NCI-H226 (cell line): ENCODE results near the gene HAO1.
"Not testable (repeated sequence)": the region's sequence is repeated elsewhere in the genome, so short reads cannot be mapped to it uniquely, and the experiment has no call there.

Source experiments
- DNase-seq: peaks from one replicate; pipeline ENCODE4 v3.0.0-alpha.2; 2015

HAO1 gene

DNA sequence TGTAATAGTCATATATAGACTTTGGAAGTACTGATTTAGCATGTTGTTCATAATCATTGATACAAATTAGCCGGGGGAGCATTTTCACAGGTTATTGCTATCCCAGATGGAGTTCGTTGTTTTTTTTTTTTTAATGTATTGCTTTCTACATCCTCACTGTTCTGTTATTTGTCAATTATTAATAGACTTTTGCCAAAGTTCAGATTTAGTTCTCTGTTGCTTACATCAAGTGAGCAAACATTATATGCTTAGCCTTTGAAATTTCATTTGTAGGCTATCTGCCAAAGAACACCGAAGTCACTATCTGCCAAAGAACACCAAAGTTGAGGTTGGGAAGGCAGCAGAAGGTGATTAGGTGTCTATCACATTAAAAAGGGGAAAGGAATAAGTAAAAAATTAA lies at the start of gene HAO1:
TSS of gene HAO1 (minus strand) at position 118 of the 400 bp plus-strand sequence. CDS start at position 82, 36 bp downstream.
- DNase-seq: no peak

DNA sequence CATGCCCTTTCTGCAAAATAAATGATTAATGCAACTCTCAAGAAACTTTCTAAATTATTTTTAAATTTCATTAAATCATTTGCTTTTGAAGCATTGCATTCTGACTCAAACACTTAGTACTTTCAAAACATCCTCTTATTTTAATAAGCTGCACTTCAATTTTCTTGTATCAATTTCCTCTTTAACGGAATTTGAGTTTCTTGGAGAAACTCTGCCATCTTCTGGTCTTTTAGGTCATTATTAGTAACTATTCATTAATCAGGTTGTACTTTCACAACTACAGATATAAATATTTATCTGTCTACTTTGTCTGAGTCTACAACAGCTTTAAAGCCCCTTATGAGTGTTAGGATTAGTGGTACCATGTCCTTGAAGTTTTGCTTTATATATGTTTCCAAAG lies 49.1 kb upstream of the HAO1 start:
- DNase-seq: no peak

DNA sequence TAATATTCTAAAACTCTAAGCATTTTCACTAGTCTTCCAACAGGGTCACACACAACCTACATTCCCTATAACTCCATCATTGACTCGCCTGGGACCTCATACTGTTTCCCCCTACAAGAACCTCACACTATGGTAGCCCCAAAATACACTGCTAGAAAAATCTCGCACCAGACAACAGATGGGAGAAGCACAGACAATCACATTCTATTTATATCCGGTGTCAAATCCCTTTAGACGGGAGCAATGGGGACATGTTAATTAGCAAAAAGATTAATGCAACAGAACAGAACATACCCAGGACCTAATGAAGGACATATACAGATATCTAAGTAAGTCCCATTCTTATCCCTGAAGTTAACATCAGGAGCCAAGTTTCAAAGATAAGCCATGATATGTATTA lies 45.7 kb upstream of the HAO1 start:
- DNase-seq: no peak

DNA sequence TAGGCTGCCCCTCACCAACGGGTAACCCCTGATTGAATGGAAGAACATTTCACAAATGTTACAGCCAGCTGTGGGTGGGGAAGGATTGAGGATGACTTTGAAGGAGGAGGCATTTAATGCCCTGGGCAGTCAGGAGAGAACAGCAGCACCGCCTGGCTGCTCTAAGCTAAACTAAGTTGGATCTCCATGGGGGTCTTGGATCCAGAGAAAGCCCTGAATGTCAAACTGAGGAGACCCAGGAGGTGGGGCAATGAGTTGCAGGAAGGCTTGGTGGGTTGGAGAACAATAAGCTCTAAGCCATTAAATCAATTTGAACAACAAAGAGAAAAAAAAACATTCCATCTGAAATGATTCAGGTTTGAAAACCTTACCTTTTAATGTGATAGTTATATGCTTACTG lies 43.9 kb upstream of the HAO1 start:
- DNase-seq: no peak

DNA sequence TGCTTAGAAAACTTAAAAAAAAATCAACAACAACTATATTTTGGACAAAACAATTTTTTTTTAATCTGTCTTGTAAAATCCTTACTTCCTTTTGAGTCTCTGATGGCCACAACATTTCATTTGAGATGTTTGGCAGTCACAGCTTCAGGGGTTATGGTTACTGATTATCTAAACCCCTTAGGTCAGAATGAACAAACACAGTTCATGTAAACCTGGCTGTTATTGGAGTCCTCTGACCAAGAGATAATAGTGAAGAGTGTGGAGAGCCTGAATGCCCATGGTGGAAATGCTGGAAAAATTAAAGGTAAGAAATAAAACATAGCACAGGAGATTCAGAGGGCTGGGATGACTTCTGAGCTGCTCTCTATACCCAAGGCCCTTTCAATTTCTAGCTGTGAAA lies 41.1 kb upstream of the HAO1 start:
- DNase-seq: no peak

DNA sequence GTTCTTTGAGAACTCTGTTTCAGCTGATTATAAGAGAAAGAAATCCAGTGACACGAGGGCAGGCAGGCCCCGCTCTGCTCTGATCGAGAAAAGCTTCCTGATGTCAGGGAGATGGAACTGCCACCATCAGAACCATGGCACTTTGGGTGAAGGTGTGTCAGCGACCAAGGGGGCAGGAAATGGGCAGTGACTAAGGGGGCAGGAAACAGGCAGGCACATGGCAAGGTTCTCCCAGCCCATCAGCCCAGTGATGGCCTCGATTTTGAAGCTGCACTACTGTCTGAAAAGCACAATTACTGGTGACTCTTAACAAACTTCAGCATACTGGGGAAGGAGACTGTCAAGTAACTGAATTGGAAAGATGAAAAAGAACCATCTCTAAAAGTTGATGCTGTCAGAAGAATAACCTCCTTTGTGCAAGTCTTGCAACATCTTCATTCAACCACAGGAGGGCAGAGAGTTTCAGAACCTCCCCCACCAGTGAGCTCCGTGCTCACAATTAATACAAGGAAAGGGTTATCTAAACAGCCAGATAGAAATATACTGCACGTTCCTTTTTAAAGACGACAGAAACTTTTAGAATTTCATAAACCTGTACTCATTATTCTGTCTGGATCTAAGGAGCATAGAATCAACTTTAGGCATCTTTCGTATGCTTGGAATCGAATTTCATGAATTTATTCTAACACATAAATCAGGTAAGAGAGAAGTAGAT lies 40.2 kb upstream of the HAO1 start:
- peak; percentile 4 for DNase-seq

DNA sequence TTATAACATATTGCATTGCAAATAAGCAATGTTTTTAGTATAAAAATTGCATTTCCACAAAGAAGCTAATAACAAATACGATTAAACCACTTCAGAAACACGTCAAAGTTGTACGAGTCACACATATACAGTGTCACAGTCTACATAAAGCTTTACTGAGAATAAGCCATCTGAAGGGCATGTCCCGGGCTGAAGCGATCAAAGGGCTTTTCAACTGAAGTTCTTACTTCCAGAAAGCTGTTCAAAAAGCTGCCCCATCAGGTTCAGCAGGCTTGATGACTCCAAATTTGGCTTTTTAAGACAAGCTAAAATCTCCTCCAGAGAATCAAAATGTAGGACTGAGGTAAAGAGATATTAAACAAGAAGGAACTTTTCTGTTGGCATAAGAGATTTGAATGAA lies 37.5 kb upstream of the HAO1 start:
- DNase-seq: no peak

DNA sequence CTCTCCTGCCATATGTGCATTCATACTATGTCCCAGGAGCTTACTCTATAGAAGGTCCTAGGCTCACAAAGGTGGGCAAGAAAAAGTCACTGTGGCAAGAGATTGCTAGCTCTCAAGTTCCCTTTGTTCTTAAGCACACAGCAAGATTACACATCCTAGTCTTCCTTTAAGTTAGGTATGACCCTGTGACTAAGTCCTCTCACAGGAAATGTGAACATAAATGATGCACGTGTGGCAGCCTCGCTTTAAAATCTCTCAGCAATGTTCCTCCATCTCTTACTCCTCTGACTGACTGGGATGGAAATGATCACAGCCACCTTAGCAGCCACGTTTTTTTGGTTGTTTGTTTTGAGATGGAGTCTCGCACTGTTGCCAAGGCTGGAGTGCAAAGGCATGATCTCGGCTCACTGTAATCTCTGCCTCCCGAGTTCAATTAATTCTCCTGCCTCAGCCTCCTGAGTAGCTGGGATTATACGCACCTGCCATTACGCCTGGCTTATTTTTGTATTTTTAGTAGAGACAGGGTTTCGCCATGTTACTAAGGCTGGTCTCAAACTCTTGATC lies 35.7 kb upstream of the HAO1 start:
- DNase-seq: no peak

DNA sequence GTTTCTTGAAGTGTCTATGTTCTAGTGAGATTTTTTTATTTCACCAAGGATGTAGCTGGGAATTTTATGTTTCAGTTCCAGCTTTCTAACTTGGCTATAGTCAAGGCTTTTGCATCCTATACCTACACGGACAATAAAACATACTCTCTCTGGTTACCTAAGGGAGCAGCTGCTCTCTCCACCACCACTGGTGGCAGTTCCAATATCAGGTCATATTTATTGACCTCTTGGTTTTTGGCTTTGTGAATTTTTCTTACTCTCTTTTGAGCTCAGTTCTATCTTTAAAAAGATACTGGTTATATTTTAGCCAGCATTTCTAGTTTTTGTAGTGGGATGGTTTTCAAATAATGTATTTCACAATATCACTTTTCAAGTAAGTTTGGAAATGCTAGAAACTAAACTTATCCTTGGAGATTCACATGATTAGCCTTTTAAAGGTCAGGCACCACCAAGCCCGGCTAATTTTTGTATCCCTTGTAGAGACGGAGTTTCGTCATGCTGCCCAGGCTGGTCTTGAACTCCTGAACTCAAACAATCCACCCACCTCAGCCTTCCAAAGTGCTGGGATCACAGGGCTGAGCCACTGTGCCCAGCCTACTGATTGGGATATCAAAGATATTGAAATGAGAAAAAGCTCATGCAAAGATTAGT lies 34.7 kb upstream of the HAO1 start:
- DNase-seq: no peak

DNA sequence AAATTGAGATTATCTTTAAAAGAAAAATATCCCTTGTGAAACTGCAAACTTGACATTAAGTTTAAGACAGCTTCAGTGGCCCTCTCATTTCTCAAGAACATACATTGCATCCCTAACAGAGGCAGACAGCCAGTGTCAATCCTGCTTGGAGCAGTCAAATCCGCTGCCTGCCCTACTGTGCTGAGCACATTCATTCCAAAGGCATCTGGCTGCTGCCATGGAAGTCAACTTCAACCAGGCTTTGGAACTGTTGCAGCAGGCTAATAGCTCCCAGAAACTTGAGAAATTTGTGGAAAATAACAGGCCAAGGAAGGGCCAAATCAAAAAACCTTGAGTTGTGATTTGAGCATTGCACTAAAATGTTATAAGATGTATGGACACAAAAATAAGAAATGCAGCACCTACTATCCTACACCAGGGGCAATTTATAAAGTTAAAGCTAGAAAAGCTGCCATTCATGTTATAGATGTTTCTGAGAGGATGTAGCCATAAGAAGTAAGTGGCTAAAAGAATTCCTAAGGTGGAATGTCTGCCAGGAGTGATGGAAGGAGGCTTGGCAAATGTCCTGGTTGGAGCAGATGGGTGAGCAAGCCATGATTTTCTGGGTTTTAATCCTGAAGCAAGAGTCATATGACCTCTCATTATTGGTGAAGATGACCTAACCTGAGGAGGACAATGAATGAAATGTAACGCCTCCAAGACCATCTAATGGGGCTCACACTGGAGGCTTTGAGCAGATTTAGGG lies 31.4 kb upstream of the HAO1 start:
- DNase-seq: peak; percentile 1

DNA sequence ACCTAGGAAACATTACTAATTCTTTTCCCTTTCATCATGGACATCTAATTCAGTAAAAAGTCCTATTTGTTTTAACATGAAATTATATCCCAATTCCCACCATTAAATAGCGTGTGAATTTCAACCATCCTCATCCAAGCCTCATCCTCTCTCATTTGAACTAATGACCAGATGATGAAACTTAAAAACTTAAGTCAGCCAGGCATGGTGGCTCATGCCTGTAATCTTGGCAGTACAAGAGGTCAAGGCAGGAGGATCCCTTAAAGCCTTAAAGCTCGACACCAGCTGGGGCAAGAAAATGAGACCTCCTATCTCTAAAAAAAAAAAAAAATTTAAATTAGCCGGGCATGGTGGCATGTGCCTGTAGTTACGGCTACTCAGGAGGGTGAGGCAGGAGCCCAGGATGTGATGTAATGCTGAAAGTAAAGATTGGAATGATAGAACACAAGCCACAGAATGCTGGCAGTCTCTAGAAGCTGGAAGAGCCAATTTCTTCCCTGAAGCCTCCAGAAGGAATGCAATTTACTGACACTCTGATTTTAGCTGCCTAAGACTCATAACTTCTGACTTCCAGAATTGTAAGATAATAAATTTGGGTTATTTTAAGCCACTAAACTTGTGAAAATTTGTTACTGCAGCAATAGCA lies 27.1 kb upstream of the HAO1 start:
- peak; percentile 66 for DNase-seq

DNA sequence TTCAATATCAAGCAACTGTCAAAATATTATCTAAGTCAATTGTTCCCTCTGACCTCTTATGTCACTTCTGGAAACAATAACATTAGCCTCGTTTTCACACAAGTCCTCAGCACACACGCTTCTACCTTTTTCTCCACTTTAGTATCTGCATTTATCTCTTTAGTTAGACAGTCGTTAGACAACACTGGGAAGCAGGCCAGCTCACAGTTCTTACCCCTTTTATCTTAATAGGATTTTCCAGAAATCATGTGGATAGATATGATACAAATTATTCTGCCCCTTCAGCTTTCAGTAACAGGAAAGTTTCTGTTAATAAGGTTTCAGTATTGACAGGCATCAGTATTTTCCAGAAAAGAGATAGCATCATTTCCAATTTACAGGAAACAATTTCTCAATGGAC lies 25.9 kb upstream of the HAO1 start:
- DNase-seq: no peak

DNA sequence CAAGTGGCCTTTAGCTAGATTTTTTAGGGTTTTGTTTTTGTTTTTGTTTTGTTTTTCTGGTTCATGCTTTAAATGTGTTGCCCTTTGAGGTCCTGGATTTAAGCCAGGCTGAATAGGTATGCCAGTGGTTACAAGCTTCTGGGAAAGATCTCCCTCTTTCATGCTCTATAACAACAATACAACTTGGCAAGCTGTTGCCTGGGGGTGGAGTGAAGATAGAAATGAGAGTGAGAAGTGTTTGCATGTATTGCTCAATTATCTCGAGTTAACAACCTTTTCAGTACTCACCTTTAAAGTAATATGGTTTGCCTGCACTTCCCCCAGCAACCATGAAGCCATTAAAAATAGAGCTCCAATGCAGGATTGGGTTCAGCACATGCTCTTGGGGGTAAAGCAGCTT lies 19.2 kb upstream of the HAO1 start:
- DNase-seq: no peak

DNA sequence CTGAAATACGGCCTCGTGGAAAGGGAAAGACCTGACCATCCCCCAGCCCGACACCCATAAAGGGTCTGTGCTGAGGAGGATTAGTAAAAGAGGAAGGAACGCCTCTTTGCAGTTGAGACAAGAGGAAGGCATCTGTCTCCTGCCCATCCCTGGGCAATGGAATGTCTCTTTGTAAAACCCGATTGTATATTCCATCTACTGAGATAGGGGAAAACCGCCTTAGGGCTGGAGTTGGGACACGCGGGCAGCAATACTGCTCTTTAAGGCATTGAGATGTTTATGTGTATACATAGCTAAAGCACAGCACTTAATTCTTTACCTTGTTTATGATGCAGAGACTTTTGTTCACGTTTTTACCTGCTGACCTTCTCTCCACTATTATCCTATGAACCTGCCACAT lies 16.3 kb upstream of the HAO1 start:
- DNase-seq: not testable (repeated sequence)

DNA sequence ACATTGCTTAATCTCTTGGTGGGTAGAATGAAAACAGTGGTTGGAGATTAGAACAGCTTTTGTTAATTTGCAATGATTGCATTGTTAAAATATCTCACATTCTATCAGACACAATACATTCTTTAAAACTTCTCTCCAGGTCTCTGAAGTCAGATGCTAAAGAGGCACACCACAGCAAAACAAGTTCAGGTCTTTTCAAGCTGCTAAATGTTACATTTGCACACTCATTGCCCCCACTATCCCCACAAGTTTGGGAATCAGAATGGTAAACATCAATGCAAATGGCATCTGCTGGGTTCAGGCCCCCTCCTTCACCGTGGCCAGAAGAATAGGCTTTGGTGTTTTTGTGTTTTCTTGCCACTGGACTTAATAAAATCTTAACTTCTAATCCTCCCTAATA lies 10.1 kb upstream of the HAO1 start:
- DNase-seq: no peak

DNA sequence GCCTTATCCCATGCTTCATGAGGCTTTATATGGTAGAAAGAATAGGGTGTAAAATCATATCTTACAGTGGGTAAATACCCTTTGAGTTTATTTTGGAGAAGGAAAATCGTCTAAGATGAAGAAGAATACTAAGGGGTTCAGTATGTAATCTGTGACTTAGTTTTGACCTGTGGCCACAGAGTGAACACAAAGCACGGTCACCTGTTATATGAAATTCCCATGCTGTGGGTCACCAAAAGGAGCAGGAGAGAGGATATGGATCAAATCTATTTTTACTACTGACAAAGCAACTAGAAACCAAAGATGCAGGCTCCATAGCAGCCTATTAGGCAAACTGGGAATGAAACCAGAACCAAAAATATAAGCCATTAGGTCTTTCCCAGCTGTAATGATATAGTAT lies 3.6 kb upstream of the HAO1 start:
- DNase-seq: no peak

DNA sequence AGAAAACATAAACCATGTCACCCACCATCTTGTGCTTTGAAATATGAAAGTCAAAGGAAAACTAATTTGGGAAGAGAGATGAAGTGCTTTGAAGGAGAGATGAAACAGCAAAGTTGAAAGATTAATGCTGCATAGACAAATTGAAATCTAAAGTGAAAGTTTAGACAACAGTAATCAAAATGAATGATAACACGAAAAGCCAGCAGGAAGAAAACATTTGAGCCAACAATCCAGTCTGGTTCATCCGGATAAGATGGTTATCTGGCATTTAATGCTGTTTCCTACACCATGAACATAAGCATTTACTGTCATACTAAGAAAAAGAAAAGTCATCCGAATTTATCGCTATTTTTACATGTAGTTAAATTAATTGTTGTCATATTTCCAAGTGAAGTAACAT lies 595 bp downstream of the HAO1 start:
- DNase-seq: no peak

DNA sequence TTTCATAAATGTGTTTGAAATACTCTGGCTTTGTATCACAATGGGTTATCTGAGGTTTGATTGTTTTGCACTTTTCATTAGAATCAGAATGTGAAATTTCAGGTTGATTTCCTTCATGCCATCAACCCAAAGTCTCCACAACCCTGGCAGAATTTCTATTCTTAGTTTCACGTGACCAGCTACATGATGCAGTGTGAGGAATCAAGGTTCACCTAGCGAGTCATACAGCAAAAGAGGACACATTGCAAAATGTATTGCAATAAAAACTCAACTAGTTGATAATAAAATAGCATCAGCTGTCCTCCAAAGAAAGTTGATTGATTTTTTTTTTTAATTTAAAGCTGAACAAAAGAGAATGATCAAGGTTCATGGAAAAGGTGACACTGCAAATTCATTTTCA lies 2.2 kb downstream of the HAO1 start:
- no peak for DNase-seq

DNA sequence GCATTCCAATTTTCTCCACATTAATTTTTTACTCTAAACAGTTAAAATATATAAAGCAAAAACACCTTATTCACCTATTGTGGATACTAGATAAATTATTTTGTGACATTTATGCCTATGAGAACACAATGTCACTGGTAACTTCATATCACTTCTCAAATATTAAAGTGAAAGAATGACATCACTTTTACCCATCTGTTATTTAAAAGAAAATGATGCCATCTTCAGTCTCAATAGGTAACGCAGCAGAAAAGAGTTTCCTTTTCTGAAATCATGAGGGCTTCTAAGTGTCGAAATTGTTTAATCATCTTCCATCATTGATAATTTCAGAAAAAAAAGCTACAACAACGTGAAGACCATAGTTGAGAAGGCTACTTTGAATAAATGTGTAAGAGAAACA lies 2.9 kb downstream of the HAO1 start:
- DNase-seq: no peak

DNA sequence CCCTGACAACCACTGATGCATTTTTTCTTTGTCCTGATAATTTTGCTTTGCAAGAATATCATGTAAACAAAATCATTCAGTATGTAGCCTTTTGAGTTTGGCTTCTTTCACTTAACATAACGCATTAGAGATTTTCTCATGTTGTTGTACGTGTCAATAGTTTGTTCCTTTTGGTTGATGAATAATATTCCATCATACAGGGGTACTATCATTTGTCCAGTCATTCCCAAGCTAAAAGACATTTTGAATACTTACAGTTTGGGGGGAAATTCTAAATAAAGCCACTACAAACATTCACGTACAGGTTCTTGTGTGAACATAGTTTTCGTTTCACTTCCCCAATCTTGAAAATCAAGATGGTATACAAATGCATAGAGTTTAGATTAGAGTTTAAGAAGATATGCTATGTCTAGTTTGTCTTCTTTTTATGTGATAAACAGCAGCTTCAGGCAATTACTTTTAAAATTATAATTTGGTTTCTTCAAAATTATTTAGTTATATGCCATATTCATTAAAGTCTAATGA lies 5.2 kb downstream of the HAO1 start:
- no peak for DNase-seq

DNA sequence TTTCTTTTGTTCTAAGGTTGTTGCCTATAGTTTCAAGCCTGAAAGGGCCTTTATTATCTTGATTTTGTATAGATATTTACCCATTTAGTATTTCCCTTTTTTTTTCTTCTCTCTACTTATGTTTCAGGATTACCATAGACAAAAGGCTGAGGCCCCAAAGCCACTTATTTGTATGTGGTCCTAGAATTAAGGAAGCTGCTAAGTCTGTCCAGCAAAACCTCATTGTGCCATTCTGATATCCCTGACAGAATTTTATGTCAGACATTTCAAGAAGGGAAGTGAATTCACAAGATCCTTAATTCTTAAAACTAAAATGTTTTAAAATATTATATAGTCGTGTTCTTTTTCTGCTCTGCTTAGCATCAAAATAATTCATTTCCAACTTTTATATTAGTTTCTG lies 6.9 kb downstream of the HAO1 start:
- no peak for DNase-seq

DNA sequence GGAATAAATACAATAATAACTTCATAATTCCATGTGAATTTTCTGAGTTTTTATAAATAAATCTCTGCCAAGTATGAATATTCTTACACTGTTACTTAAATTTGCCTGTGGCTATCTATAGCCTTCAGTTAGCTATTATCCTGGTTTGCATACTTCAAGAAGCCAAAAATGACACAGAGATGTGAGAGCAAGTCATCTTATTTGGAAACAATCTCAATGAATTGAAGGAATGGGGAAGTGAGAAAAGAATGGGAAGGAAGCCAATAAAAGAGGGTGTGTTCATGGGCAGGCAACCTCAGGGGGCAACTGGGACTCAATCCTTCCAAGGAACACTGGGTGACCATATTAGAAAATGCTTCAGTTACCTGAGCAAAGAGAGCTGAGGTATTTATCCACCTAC lies 9.9 kb downstream of the HAO1 start:
- DNase-seq: no peak

DNA sequence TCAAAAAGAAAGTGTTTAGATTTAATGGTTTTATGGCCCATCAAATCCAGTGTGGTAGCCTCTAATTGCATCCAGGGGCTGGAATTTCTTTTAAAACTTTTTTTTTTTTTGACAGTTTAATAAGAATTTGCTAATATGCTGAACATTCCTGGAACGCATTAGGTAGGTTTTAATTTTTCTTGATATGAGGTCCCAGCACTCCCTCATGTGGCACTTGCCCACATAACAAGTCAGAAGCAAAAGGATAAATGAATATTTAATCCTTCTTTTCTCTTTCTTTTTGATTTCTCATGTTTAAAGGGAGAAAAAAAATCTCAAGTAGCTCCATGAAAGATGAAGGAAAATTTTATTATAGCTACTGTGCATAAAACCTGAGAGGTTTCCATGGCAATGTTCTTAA lies 13.5 kb downstream of the HAO1 start:
- no peak for DNase-seq
